GM12878 (cell line): Measurements from ENCODE around the gene GAL. TPM values are rescaled to one million over a fixed set of nuclear protein-coding genes. Genes with fewer than 3 reads are reported as not detected.

Experiments
- ATAC-seq: fragments of 200-7000 bp; cut with Tn5 transposase; 3 replicates; pipeline ENCODE4 v1.9.1; 2020; ENCODE audit warnings: mild to moderate bottlenecking, moderate library complexity
- BruUV-seq: library from RNA; stranded (reverse); fragments of 400-500 nt; replicated peaks from 2 replicates; lab custom pipeline; 2021; lab: Mats Ljungman, UMichigan
- CTCF ChIA-PET: fragments of 300-600 bp; sonication (Branson Sonifier 250); formaldehyde crosslinking; extraction: SDS; loops from one replicate; lab custom pipeline; 2021; ENCODE audit warnings: inconsistent platforms; lab: Yijun Ruan, JAX
- POLR2A ChIA-PET: fragments of 350-600 bp; formaldehyde crosslinking; extraction: SDS; loops from one replicate; lab custom pipeline; 2021; ENCODE audit warnings: inconsistent platforms; lab: Charles Lee
- RAD21 ChIA-PET: fragments of 300-600 bp; sonication (Branson Sonifier 250); formaldehyde crosslinking; loops from one replicate; lab custom pipeline; 2023; ENCODE audit warnings: antibody characterized with exemption; ENCODE audit not compliant: unreplicated experiment; lab: Charles Lee
- SMC1A ChIA-PET: fragments of 300-600 bp; sonication (Branson Sonifier 250); formaldehyde crosslinking; loops from one replicate; lab custom pipeline; 2023; ENCODE audit not compliant: unreplicated experiment, uncharacterized antibody; lab: Charles Lee
- DNase-seq: peaks from one replicate; pipeline ENCODE4 v3.0.0-alpha.2; 2011; ENCODE audit warnings: low read depth, low spot score
- FAIRE-seq: peaks from 3 replicates; lab custom pipeline; 2011; peaks lifted over from hg19 to GRCh38; lab: Jason Lieb, UNC
- H2AFZ ChIP-seq: 2 replicates; pipeline ENCODE4 v1.6.0; 2011; ENCODE audit warnings: low read depth, low read length, control low read depth; ENCODE audit not compliant: control insufficient read depth
- H3K27ac ChIP-seq: 2 replicates; pipeline ENCODE4 v1.5.1; 2011; ENCODE audit warnings: control low read depth; ENCODE audit not compliant: control insufficient read depth, insufficient read depth
- H3K27me3 ChIP-seq, 2 experiments: replicated peaks in 1 of 2; 2 replicates each; pipeline versions ENCODE4 v1.6.0 to v1.6.1; 2011; ENCODE audit warnings: low read length in 1 of 2; ENCODE audit not compliant: control insufficient read depth in 2 of 2, insufficient read depth in 2 of 2
- H3K36me3 ChIP-seq, 2 experiments: 2 replicates each; pipeline ENCODE4 v1.5.1; 2011; ENCODE audit warnings: low read length in 1 of 2; ENCODE audit not compliant: control insufficient read depth in 2 of 2, insufficient read depth in 2 of 2
- H3K4me1 ChIP-seq: 2 replicates; pipeline ENCODE4 v1.6.1; 2011; ENCODE audit warnings: mild to moderate bottlenecking, low read length, moderate library complexity, mixed read lengths; ENCODE audit not compliant: control insufficient read depth, insufficient read depth
- H3K4me2 ChIP-seq: 2 replicates; pipeline ENCODE4 v1.6.0; 2011; ENCODE audit warnings: control low read depth; ENCODE audit not compliant: control insufficient read depth, insufficient read depth
- H3K4me3 ChIP-seq: fragments of 200-600 bp; sonication (generic); 2 replicates; pipeline ENCODE4 v1.5.1; 2016
- H3K79me2 ChIP-seq: 2 replicates; pipeline ENCODE4 v1.6.0; 2011; ENCODE audit warnings: low read length; ENCODE audit not compliant: control insufficient read depth, insufficient read depth
- H3K9ac ChIP-seq: 2 replicates; pipeline ENCODE4 v1.8.0; 2011; ENCODE audit warnings: low read length, control low read depth, mixed read lengths; ENCODE audit not compliant: control insufficient read depth, insufficient read depth
- H3K9me3 ChIP-seq: replicated peaks from 3 replicates; pipeline ENCODE4 v1.5.1; 2011; ENCODE audit warnings: mild to moderate bottlenecking, low read length; ENCODE audit not compliant: control insufficient read depth, insufficient read depth
- H4K20me1 ChIP-seq: 2 replicates; pipeline ENCODE4 v1.6.0; 2011; ENCODE audit not compliant: control insufficient read depth, insufficient read depth
- ETV6 ChIP-seq, 2 experiments: fragments of 450-650 bp in 1 of 2; IDR thresholded peaks in 1 of 2; conservative IDR thresholded peaks in 1 of 2; 2 replicates each; pipeline ENCODE4 v1.6.1; 2014; ENCODE audit warnings: antibody characterized with exemption in 1 of 2, borderline replicate concordance in 1 of 2, low read depth in 1 of 2, mild to moderate bottlenecking in 1 of 2, moderate library complexity in 1 of 2
- POLR2AphosphoS2 ChIP-seq: IDR thresholded peaks from 2 replicates; pipeline ENCODE4 v1.6.1; 2011; ENCODE audit warnings: low read depth, mild to moderate bottlenecking, low read length, improper control_type of control experiment, moderate library complexity
- RAD51 ChIP-seq: fragments of 450-650 bp; IDR thresholded peaks from 2 replicates; pipeline ENCODE4 v1.6.1; 2016; ENCODE audit warnings: moderate library complexity, mild to moderate bottlenecking, inconsistent platforms
- RELB ChIP-seq: fragments of 450-650 bp; IDR thresholded peaks from 2 replicates; pipeline ENCODE4 v1.6.1; 2017; ENCODE audit warnings: low read depth, mild to moderate bottlenecking, moderate library complexity
- SMAD5 ChIP-seq: IDR thresholded peaks from 2 replicates; pipeline ENCODE4 v1.6.1; 2016; ENCODE audit warnings: antibody characterized with exemption, low read depth
- TCF12 ChIP-seq: IDR thresholded peaks from 2 replicates; pipeline ENCODE4 v1.6.1; 2011; ENCODE audit warnings: low read depth, mild to moderate bottlenecking, low read length
- WGBS: methylation state at CpG from one replicate; pipeline ENCODE4 v1.1.6; 2016; ENCODE audit warnings: low lambda C conversion rate; ENCODE audit not compliant: insufficient replicate concordance, insufficient coverage; ENCODE audit errors: missing lambda C conversion rate; 5-methylcytosine and 5-hydroxymethylcytosine counted together
- in situ Hi-C: fragments of 300-500 bp; cut with MboI; formaldehyde crosslinking; loops from 9 replicates; pipeline ENCODE4 v1.14.3; 2018; ENCODE audit warnings: mixed read lengths
- intact Hi-C: fragments of 100-400 bp; cut with micrococcal nuclease; formaldehyde crosslinking; loops from one replicate; pipeline ENCODE4 v1.14.2; 2022; ENCODE audit not compliant: unreplicated experiment
- polyA plus RNA-seq, 11 experiments: library from polyadenylated mRNA; depleted of rRNA in 4 of 11; unstranded in 6 of 11; stranded (reverse) in 5 of 11; fragments of >200 nt; fragmentation: Nextera tagmentation in 4 of 11; fragmentation: Illumina TruSeq in 1 of 11; extraction: Ambion mirVana in 4 of 11; extraction: Trizol in 1 of 11; gene quantifications; 1 replicate in 1 of 11; 2 replicates in 10 of 11; pipeline versions ENCODE4 v1.2.1 to v1.2.3, GENCODE V29; 2011 to 2016; ENCODE audit warnings: inconsistent platforms in 2 of 11, missing spikeins in 2 of 11, low read depth in 1 of 11
- total RNA-seq, 4 experiments: library from RNA; depleted of rRNA in 3 of 4; stranded (reverse); fragments of >200 nt in 3 of 4; fragmentation: Illumina TruSeq in 1 of 4; extraction: Trizol in 1 of 4; gene quantifications; 2 replicates each; pipeline versions ENCODE4 v1.2.1 to v1.2.3, GENCODE V29; 2013 to 2021

GAL gene
- total and polyA plus RNA-seq, 10 of the 15 experiments (the other 5 are each of a cell fraction or from before 2014, with no cell fraction given): 0.35 TPM; not detected in 9

GRCh38 chr11:68673991-68674390 lies 10.4 kb upstream of the GAL start (continued):
- TF ChIP-seq RELB (no peak), RAD51 (no peak), ETV6 (conservative IDR thresholded peaks at IDR 0.05 in 1 of 2, IDR thresholded peaks at IDR 0.05 in 1 of 2; ENCODE audit: borderline replicate concordance in 1 of 2, low read depth in 1 of 2) (no peak), POLR2AphosphoS2 (no peak), SMAD5 (no peak)

- Histone ChIP-seq H3K36me3 (no peaks in the 10 kb centered on the region), H2AFZ (no peak overlapping the region), H4K20me1 (no peaks in the 10 kb centered on the region), H3K4me2 (no peak overlapping the region), H3K27me3 (no peaks in the 10 kb centered on the region; a peak in 1 of 4 replicates), H3K4me3 (no peak overlapping the region), H3K4me1 (no peaks in the 10 kb centered on the region), H3K9me3 (no peaks in the 10 kb centered on the region), H3K27ac (no peak overlapping the region), H3K9ac (no peak overlapping the region), H3K79me2 (no peaks in the 10 kb centered on the region)
- no peak for DNase-seq
- CTCF ChIA-PET: no interaction called here
- intact Hi-C loops (no loop called here), in situ Hi-C loops (no loop called here)
- 63% methylated on average over 16 of the region's 16 CpGs for WGBS
- RAD21 ChIA-PET: no interaction called here
- SMC1A ChIA-PET: interaction anchor here (1.1 kb wide), 1 partner anchor 22 kb away, joined by 3 read pairs; no protein-coding TSS in a partner anchor
- BruUV-seq: no TSS peak
- no peak for ATAC-seq
- no peak for FAIRE-seq
- no peak for TF ChIP-seq TCF12
- POLR2A ChIA-PET: interaction anchor here (0.5 kb wide), 1 partner anchor 280 kb away, joined by 4 read pairs; no protein-coding TSS in a partner anchor
Observed at GRCh38 chr11:68674461-68674860, 9.9 kb upstream of the GAL start.
